CD14-positive monocyte (primary cell): ENCODE data around the gene FLRT1. TPM values are rescaled to one million over a fixed set of nuclear protein-coding genes. Genes with fewer than 3 reads are reported as not detected.

Experiments used
- DNase-seq, 3 donors: peaks; one replicate each; pipeline ENCODE4 v3.0.0-alpha.2; 2011 to 2022
- H2AFZ ChIP-seq: 2 replicates; pipeline ENCODE4 v1.6.0; 2012; ENCODE audit warnings: mild to moderate bottlenecking, low read depth, low read length, inconsistent platforms; ENCODE audit not compliant: insufficient read depth, poor library complexity, severe bottlenecking
- H3K27ac ChIP-seq, 2 donors: 1 replicate in 1 of 2; 2 replicates in 1 of 2; pipeline ENCODE4 v1.5.1; 2012 to 2013; ENCODE audit warnings: low read length in 2 of 2, control low read depth in 1 of 2, inconsistent platforms in 1 of 2, low read depth in 1 of 2, mild to moderate bottlenecking in 1 of 2
- H3K27me3 ChIP-seq, 2 donors: one replicate each; pipeline versions ENCODE4 v1.6.0 to v1.6.1; 2011 to 2013; ENCODE audit warnings: low read length in 2 of 2; ENCODE audit not compliant: control insufficient read depth in 2 of 2, insufficient read depth in 2 of 2
- H3K36me3 ChIP-seq, 2 donors: replicated peaks in 1 of 2; 1 replicate in 1 of 2; 2 replicates in 1 of 2; pipeline versions ENCODE4 v1.5.1 to v1.6.1; 2012 to 2013; ENCODE audit warnings: low read length in 2 of 2, control low read depth in 1 of 2, inconsistent platforms in 1 of 2, mild to moderate bottlenecking in 1 of 2; ENCODE audit not compliant: insufficient read depth in 2 of 2, control insufficient read depth in 1 of 2
- H3K4me1 ChIP-seq, 2 donors: 1 replicate in 1 of 2; 2 replicates in 1 of 2; pipeline versions ENCODE4 v1.5.1 to v1.6.1; 2012 to 2013; ENCODE audit warnings: low read length in 2 of 2, control low read depth in 1 of 2, inconsistent platforms in 1 of 2, mild to moderate bottlenecking in 1 of 2, moderate library complexity in 1 of 2; ENCODE audit not compliant: insufficient read depth in 2 of 2, control insufficient read depth in 1 of 2
- H3K4me2 ChIP-seq: replicated peaks from 2 replicates; pipeline ENCODE3; 2012; ENCODE audit warnings: low read length, moderate library complexity, mild to moderate bottlenecking; ENCODE audit not compliant: poor library complexity, severe bottlenecking; ENCODE audit errors: extremely low read depth
- H3K4me3 ChIP-seq, 3 experiments: fragments of 200-600 bp in 1 of 3; sonication (generic) in 1 of 3; replicated peaks in 1 of 3; 1 replicate in 2 of 3; 2 replicates in 1 of 3; pipeline ENCODE4 v1.5.1; 2011 to 2013; ENCODE audit warnings: low read length in 3 of 3, mild to moderate bottlenecking in 3 of 3, control low read depth in 2 of 3, low read depth in 2 of 3, inconsistent platforms in 1 of 3, moderate library complexity in 1 of 3
- H3K79me2 ChIP-seq: 2 replicates; pipeline ENCODE4 v1.6.0; 2012; ENCODE audit warnings: mild to moderate bottlenecking, control low read depth, inconsistent platforms, low read length, moderate library complexity; ENCODE audit not compliant: insufficient read depth
- H3K9ac ChIP-seq: 2 replicates; pipeline ENCODE4 v1.6.0; 2017; ENCODE audit warnings: low read length, mild to moderate bottlenecking; ENCODE audit not compliant: insufficient read depth, poor library complexity, severe bottlenecking
- H3K9me3 ChIP-seq, 2 donors: replicated peaks in 1 of 2; 1 replicate in 1 of 2; 2 replicates in 1 of 2; pipeline versions ENCODE4 v1.5.1 to v1.6.1; 2012 to 2013; ENCODE audit warnings: low read length in 2 of 2, control low read depth in 1 of 2; ENCODE audit not compliant: control insufficient read depth in 1 of 2, insufficient read depth in 1 of 2
- H4K20me1 ChIP-seq: 2 replicates; pipeline ENCODE4 v1.6.0; 2012; ENCODE audit warnings: mild to moderate bottlenecking, low read length, control low read depth, moderate library complexity; ENCODE audit not compliant: insufficient read depth
- H3K27ac Mint-ChIP-seq, 7 donors: one replicate each; pipeline ENCODE4 v1.8.0; 2020; ENCODE audit warnings: mild to moderate bottlenecking in 7 of 7, mixed read lengths in 7 of 7, moderate library complexity in 6 of 7, inconsistent platforms in 2 of 7
- H3K27me3 Mint-ChIP-seq, 3 donors: one replicate each; pipeline ENCODE4 v1.8.0; 2021 to 2022; ENCODE audit warnings: low read depth in 3 of 3, mild to moderate bottlenecking in 3 of 3, mixed read lengths in 3 of 3, moderate library complexity in 3 of 3, inconsistent platforms in 1 of 3
- H3K36me3 Mint-ChIP-seq, 2 donors: one replicate each; pipeline ENCODE4 v1.8.0; 2020; ENCODE audit warnings: mixed read lengths in 2 of 2, inconsistent platforms in 1 of 2, mild to moderate bottlenecking in 1 of 2
- H3K4me1 Mint-ChIP-seq: one replicate; pipeline ENCODE4 v1.8.0; 2020; ENCODE audit warnings: mild to moderate bottlenecking, mixed read lengths
- H3K4me3 Mint-ChIP-seq, 2 donors: one replicate each; pipeline ENCODE4 v1.8.0; 2020; ENCODE audit warnings: mild to moderate bottlenecking in 2 of 2, mixed read lengths in 2 of 2, moderate library complexity in 1 of 2
- H3K9me3 Mint-ChIP-seq, 7 donors: one replicate each; pipeline ENCODE4 v1.8.0; 2020 to 2022; ENCODE audit warnings: mixed read lengths in 7 of 7, mild to moderate bottlenecking in 6 of 7, moderate library complexity in 6 of 7, inconsistent platforms in 2 of 7
- CTCF ChIP-seq: fragments of 200-600 bp; IDR thresholded peaks from one replicate; pipeline ENCODE4 v1.8.0; 2022; ENCODE audit warnings: antibody characterized with exemption, mild to moderate bottlenecking
- WGBS: methylation state at CpG from one replicate; pipeline ENCODE4 v1.1.5; 2013; ENCODE audit warnings: missing lambda C conversion rate; ENCODE audit not compliant: insufficient coverage; 5-methylcytosine and 5-hydroxymethylcytosine counted together
- intact Hi-C, 2 donors: fragments of 100-400 bp; cut with micrococcal nuclease; formaldehyde crosslinking; loops; one replicate each; pipeline versions ENCODE4 v1.15.0 to v1.15.1; 2023
- polyA plus RNA-seq, 3 donors: library from polyadenylated mRNA; depleted of rRNA in 1 of 3; unstranded in 2 of 3; stranded (reverse) in 1 of 3; fragments of 300-500 nt in 2 of 3; fragments of >200 nt in 1 of 3; fragmentation: Illumina TruSeq in 2 of 3; gene quantifications; 1 replicate in 2 of 3; 2 replicates in 1 of 3; pipeline ENCODE4 v1.2.3, GENCODE V29; 2012 to 2021

The FLRT1 gene
- polyA plus RNA-seq, 3 donors = not detected

DNA sequence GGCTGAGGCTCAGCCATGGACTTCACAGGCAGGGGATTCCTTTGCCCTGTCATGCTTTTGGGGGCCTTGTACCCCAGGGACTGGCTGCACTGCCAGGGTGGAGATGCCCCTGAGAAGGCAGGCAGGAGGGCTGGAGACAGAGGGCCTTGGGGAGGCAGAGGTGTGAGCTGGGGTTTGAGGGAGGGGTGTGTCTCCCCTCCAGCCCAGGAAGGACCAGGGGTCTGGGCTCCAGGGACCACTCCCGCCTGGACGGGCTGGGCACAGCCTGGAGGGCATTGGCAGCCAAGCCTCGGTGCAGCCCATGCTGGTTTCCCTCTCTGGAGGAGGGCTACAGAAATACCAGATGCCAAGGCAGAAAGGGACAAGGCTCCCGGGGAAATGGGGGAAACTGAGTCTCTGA lies 30.0 kb upstream of the FLRT1 start:
- Mint-ChIP-seq H3K27me3 (peaks cover 65 to 86% (median 66%) of the 10 kb centered on the region in 3 donors), H3K27ac (no peak overlapping the region), H3K36me3 (peaks cover 0 to 4% of the 10 kb centered on the region in 2 donors), H3K9me3 (peaks cover 8 to 21% (median 11%) of the 10 kb centered on the region in 7 donors), H3K4me1 (peaks cover 41% of the 10 kb centered on the region), H3K4me3 (no peak overlapping the region)
- no peaks in the 10 kb centered on the region for H3K36me3 ChIP-seq
- TF ChIP-seq CTCF = no peak
- 91% methylated on average over 4 of the region's 4 CpGs for WGBS
- no peak overlapping the region for H3K27ac ChIP-seq
- no peak for DNase-seq
- no peak overlapping the region for H2AFZ ChIP-seq
- peaks cover 13 to 74% of the 10 kb centered on the region in 2 donors for H3K27me3 ChIP-seq
- no peaks in the 10 kb centered on the region for H3K79me2 ChIP-seq
- H3K9ac ChIP-seq = no peak overlapping the region
- no peaks in the 10 kb centered on the region for H4K20me1 ChIP-seq
- no peak overlapping the region for H3K4me3 ChIP-seq
- intact Hi-C loops = no loop called here
- no peak overlapping the region for H3K4me2 ChIP-seq
- peaks cover 32 to 39% of the 10 kb centered on the region in 2 donors for H3K4me1 ChIP-seq
- H3K9me3 ChIP-seq = peaks cover 4 to 11% of the 10 kb centered on the region in 2 donors

DNA sequence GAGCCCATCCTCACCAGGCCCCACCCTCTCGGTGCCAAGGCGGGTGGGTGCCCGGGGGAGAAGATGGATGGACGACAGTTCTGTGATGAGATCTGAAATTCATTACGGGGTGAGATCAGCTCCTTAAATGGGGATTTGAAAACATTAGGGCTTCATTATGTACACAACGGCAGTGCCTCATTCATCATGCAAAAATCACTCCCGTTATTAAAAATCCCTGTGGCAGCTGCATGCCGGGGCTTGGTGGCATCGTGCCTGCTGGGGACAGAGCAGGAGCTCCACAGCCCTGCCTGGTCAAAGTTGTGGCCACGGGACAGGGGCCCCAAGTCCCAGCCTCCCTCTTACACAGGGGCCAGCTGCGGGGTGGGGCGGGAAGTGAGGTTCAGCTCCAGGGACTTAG lies 29.3 kb upstream of the FLRT1 start:
- Histone ChIP-seq H3K4me2 (no peak overlapping the region), H3K9me3 (peaks cover 0 to 15% of the 10 kb centered on the region in 2 donors), H4K20me1 (no peaks in the 10 kb centered on the region), H2AFZ (no peak overlapping the region), H3K4me1 (peaks cover 28 to 32% of the 10 kb centered on the region in 2 donors), H3K9ac (no peak overlapping the region), H3K27ac (no peak overlapping the region), H3K36me3 (no peaks in the 10 kb centered on the region), H3K27me3 (peaks cover 7 to 67% of the 10 kb centered on the region in 2 donors), H3K79me2 (no peaks in the 10 kb centered on the region), H3K4me3 (no peak overlapping the region)
- DNase-seq = no peak
- Mint-ChIP-seq H3K4me3 (peak overlapping the region in 1 of 2 donors; percentile 100), H3K4me1 (peaks cover 37% of the 10 kb centered on the region), H3K9me3 (peaks cover 12 to 19% (median 16%) of the 10 kb centered on the region in 7 donors), H3K36me3 (peaks cover 0 to 4% of the 10 kb centered on the region in 2 donors), H3K27me3 (peaks cover 57 to 80% (median 61%) of the 10 kb centered on the region in 3 donors), H3K27ac (no peak overlapping the region)
- no peak for TF ChIP-seq CTCF
- WGBS = 67% methylated on average over 3 of the region's 12 CpGs
- intact Hi-C loops = no loop called here
